GM23338 (cell line): Measurements from ENCODE around the gene FBXO31. TPM values are rescaled to one million over a fixed set of nuclear protein-coding genes. Genes with fewer than 3 reads are reported as not detected.

ENCODE experiments used
- ATAC-seq: fragments of 200-7000 bp; cut with Tn5 transposase; 3 replicates; pipeline ENCODE4 v1.9.1; 2020
- DNase-seq: peaks from one replicate; pipeline ENCODE4 v3.0.0-alpha.2; 2015; ENCODE audit warnings: low spot score
- H2AFZ ChIP-seq: fragments of 200-600 bp; sonication (generic); 2 replicates; pipeline ENCODE4 v1.8.0; 2016; ENCODE audit warnings: antibody characterized with exemption, mild to moderate bottlenecking, moderate library complexity
- H3F3A ChIP-seq: fragments of 200-600 bp; sonication (generic); replicated peaks from 2 replicates; pipeline ENCODE4 v1.8.0; 2017; ENCODE audit warnings: antibody characterized with exemption, mixed run types, low read depth
- H3K27ac ChIP-seq: fragments of 200-600 bp; sonication (generic); 2 replicates; pipeline ENCODE4 v1.6.1; 2016; ENCODE audit warnings: low read depth
- H3K27me3 ChIP-seq: fragments of 200-600 bp; sonication (generic); 2 replicates; pipeline ENCODE4 v1.8.0; 2016; ENCODE audit warnings: mild to moderate bottlenecking, mixed run types, moderate library complexity; ENCODE audit not compliant: insufficient read depth
- H3K36me3 ChIP-seq: fragments of 200-600 bp; sonication (generic); 2 replicates; pipeline ENCODE4 v1.8.0; 2016; ENCODE audit warnings: mild to moderate bottlenecking; ENCODE audit not compliant: insufficient read depth
- H3K4me1 ChIP-seq: fragments of 200-600 bp; sonication (generic); 2 replicates; pipeline ENCODE4 v1.8.0; 2016; ENCODE audit warnings: mild to moderate bottlenecking, moderate library complexity; ENCODE audit not compliant: insufficient read depth
- H3K4me2 ChIP-seq: fragments of 200-600 bp; sonication (generic); 2 replicates; pipeline ENCODE4 v1.7.1; 2017; ENCODE audit warnings: mixed run types
- H3K4me3 ChIP-seq: fragments of 200-600 bp; sonication (generic); 2 replicates; pipeline ENCODE4 v1.6.1; 2016; ENCODE audit warnings: mixed run types
- H3K79me2 ChIP-seq: fragments of 200-600 bp; sonication (generic); replicated peaks from 2 replicates; pipeline ENCODE4 v1.8.0; 2017; ENCODE audit warnings: mild to moderate bottlenecking; ENCODE audit not compliant: insufficient read depth
- H3K9me2 ChIP-seq: fragments of 200-600 bp; sonication (generic); 2 replicates; pipeline ENCODE4 v1.8.0; 2017; ENCODE audit not compliant: insufficient read depth
- H4K20me1 ChIP-seq: fragments of 200-600 bp; sonication (generic); replicated peaks from 2 replicates; pipeline ENCODE4 v1.8.0; 2017; ENCODE audit warnings: mild to moderate bottlenecking; ENCODE audit not compliant: insufficient read depth
- H3K27ac Mint-ChIP-seq: 2 replicates; pipeline ENCODE4 v1.8.0; 2020; ENCODE audit warnings: inconsistent platforms, mild to moderate bottlenecking, moderate library complexity, mixed read lengths
- H3K27me3 Mint-ChIP-seq: 3 replicates; pipeline ENCODE4 v1.8.0; 2022; ENCODE audit warnings: low read depth, mild to moderate bottlenecking, moderate library complexity, mixed read lengths, inconsistent platforms; ENCODE audit not compliant: insufficient read depth, poor library complexity
- H3K36me3 Mint-ChIP-seq: 3 replicates; pipeline ENCODE4 v1.8.0; 2021; ENCODE audit warnings: low read depth, mild to moderate bottlenecking, inconsistent platforms, moderate library complexity, mixed read lengths
- H3K4me1 Mint-ChIP-seq: 3 replicates; pipeline ENCODE4 v1.8.0; 2020; ENCODE audit warnings: mild to moderate bottlenecking, inconsistent platforms, mixed read lengths
- H3K4me3 Mint-ChIP-seq: 3 replicates; pipeline ENCODE4 v1.8.0; 2021; ENCODE audit warnings: moderate library complexity, mild to moderate bottlenecking, inconsistent platforms, mixed read lengths
- H3K9me3 Mint-ChIP-seq: 3 replicates; pipeline ENCODE4 v1.8.0; 2020; ENCODE audit warnings: moderate library complexity, mild to moderate bottlenecking, inconsistent platforms, mixed read lengths
- CTCF ChIP-seq, 2 experiments: fragments of 200-600 bp in 1 of 2; sonication (generic) in 1 of 2; conservative IDR thresholded peaks; 2 replicates each; pipeline versions ENCODE4 v1.5.1 to v1.6.1; 2016 to 2017; ENCODE audit warnings: antibody characterized with exemption in 2 of 2, low read depth in 2 of 2, mild to moderate bottlenecking in 2 of 2, moderate library complexity in 1 of 2
- ETS1 ChIP-seq: IDR thresholded peaks from 2 replicates; pipeline ENCODE4 v1.6.1; 2016; ENCODE audit warnings: antibody characterized with exemption
- REST ChIP-seq: IDR thresholded peaks from one replicate; pipeline ENCODE4 v1.6.1; 2018; ENCODE audit warnings: antibody characterized with exemption; ENCODE audit not compliant: unreplicated experiment
- ZNF114 ChIP-seq: fragments of 250-450 bp; sonication (Bioruptor Pico); IDR thresholded peaks from 2 replicates; pipeline ENCODE4 v1.5.0; 2020; ENCODE audit warnings: mild to moderate bottlenecking, moderate library complexity
- polyA plus RNA-seq: library from polyadenylated mRNA; unstranded; fragments of >200 nt; fragmentation: Nextera tagmentation; extraction: Ambion mirVana; gene quantifications from 2 replicates; pipeline ENCODE4 v1.2.1, GENCODE V29; 2016
- total RNA-seq: library from RNA; depleted of rRNA; stranded (reverse); fragments of >200 nt; shearing (Covaris generic); gene quantifications from 2 replicates; pipeline ENCODE4 v1.2.3, GENCODE V29; 2014
- TF ChIP-seq, protein P1 (sequence below): fragments of 250-450 bp; sonication (Bioruptor Pico); IDR thresholded peaks from 2 replicates; pipeline ENCODE4 v1.5.0; 2020; ENCODE audit warnings: mild to moderate bottlenecking, moderate library complexity

FBXO31 gene
- total and polyA plus RNA-seq, 2 experiments from 2014 or later, result 7.0 to 23.8 TPM

- TF ChIP-seq REST (no peak), ZNF114 (no peak)
- TF ChIP-seq, protein P1, sequence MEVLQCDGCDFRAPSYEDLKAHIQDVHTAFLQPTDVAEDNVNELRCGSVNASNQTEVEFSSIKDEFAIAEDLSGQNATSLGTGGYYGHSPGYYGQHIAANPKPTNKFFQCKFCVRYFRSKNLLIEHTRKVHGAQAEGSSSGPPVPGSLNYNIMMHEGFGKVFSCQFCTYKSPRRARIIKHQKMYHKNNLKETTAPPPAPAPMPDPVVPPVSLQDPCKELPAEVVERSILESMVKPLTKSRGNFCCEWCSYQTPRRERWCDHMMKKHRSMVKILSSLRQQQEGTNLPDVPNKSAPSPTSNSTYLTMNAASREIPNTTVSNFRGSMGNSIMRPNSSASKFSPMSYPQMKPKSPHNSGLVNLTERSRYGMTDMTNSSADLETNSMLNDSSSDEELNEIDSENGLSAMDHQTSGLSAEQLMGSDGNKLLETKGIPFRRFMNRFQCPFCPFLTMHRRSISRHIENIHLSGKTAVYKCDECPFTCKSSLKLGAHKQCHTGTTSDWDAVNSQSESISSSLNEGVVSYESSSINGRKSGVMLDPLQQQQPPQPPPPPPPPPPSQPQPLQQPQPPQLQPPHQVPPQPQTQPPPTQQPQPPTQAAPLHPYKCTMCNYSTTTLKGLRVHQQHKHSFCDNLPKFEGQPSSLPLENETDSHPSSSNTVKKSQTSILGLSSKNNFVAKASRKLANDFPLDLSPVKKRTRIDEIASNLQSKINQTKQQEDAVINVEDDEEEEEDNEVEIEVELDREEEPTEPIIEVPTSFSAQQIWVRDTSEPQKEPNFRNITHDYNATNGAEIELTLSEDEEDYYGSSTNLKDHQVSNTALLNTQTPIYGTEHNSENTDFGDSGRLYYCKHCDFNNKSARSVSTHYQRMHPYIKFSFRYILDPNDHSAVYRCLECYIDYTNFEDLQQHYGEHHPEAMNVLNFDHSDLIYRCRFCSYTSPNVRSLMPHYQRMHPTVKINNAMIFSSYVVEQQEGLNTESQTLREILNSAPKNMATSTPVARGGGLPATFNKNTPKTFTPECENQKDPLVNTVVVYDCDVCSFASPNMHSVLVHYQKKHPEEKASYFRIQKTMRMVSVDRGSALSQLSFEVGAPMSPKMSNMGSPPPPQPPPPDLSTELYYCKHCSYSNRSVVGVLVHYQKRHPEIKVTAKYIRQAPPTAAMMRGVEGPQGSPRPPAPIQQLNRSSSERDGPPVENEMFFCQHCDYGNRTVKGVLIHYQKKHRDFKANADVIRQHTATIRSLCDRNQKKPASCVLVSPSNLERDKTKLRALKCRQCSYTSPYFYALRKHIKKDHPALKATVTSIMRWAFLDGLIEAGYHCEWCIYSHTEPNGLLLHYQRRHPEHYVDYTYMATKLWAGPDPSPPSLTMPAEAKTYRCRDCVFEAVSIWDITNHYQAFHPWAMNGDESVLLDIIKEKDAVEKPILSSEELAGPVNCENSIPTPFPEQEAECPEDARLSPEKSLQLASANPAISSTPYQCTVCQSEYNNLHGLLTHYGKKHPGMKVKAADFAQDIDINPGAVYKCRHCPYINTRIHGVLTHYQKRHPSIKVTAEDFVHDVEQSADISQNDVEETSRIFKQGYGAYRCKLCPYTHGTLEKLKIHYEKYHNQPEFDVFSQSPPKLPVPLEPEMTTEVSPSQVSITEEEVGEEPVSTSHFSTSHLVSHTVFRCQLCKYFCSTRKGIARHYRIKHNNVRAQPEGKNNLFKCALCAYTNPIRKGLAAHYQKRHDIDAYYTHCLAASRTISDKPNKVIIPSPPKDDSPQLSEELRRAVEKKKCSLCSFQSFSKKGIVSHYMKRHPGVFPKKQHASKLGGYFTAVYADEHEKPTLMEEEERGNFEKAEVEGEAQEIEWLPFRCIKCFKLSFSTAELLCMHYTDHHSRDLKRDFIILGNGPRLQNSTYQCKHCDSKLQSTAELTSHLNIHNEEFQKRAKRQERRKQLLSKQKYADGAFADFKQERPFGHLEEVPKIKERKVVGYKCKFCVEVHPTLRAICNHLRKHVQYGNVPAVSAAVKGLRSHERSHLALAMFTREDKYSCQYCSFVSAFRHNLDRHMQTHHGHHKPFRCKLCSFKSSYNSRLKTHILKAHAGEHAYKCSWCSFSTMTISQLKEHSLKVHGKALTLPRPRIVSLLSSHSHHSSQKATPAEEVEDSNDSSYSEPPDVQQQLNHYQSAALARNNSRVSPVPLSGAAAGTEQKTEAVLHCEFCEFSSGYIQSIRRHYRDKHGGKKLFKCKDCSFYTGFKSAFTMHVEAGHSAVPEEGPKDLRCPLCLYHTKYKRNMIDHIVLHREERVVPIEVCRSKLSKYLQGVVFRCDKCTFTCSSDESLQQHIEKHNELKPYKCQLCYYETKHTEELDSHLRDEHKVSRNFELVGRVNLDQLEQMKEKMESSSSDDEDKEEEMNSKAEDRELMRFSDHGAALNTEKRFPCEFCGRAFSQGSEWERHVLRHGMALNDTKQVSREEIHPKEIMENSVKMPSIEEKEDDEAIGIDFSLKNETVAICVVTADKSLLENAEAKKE (CRISPR knock-in tag), result no peak
These were observed 30.7 kb upstream of the FBXO31 start (continued) for GRCh38 chr16:87414251-87414680.

GRCh38 chr16:87412996-87413421 lies 29.4 kb upstream of the FBXO31 start:
- H3K4me2 ChIP-seq, result no peak overlapping the region
- no peaks in the 10 kb centered on the region for H3K9me3 Mint-ChIP-seq
- no peaks in the 10 kb centered on the region for H3K4me1 ChIP-seq
- H3K4me3 ChIP-seq, result no peak overlapping the region
- no peaks in the 10 kb centered on the region; the same call in 2 of the 3 replicates for H3K4me1 Mint-ChIP-seq
- no peak overlapping the region for H3K4me3 Mint-ChIP-seq
- no peaks in the 10 kb centered on the region for H3K36me3 ChIP-seq
- peaks cover 54% of the 10 kb centered on the region for H3K36me3 Mint-ChIP-seq
- no peaks in the 10 kb centered on the region for H3K9me2 ChIP-seq
- ATAC-seq (peak; percentile 48), DNase-seq (peak; percentile 28)
- no peaks in the 10 kb centered on the region for H3K79me2 ChIP-seq
- peaks cover 3% of the 10 kb centered on the region; the same call in 1 of the 2 replicates for H4K20me1 ChIP-seq
- H3F3A ChIP-seq, result no peaks in the 10 kb centered on the region
- H3K27me3 Mint-ChIP-seq, result peaks cover 9% of the 10 kb centered on the region
- no peak overlapping the region for H2AFZ ChIP-seq
- TF ChIP-seq ETS1, result no peak
- TF ChIP-seq CTCF (conservative IDR thresholded peaks at IDR 0.05; ENCODE audit: low read depth in 2 of 2), result peak in 1 of 2 experiments; percentile 19; a peak in 1 of 4 replicates
- H3K27ac Mint-ChIP-seq, result no peak overlapping the region
- no peak overlapping the region for H3K27ac ChIP-seq
- no peaks in the 10 kb centered on the region for H3K27me3 ChIP-seq
